Stimulated activated memory B cell treated with anti-CD40 and anti-IgM and Interleukin-4, amounts not matched to agents 10 μg/mL and 1 μg/mL and 100 μg/mL, for 72 hours (primary cell): ENCODE data around the gene ZNF615.
"Not testable (repeated sequence)": the region's sequence is repeated elsewhere in the genome, so short reads cannot be mapped to it uniquely, and the experiment has no call there.

Source experiments
- ATAC-seq: fragments of 150-1000 bp; cut with Tn5 transposase; 2 replicates; pipeline ENCODE4 v1.10.0; 2021
- H3K27ac Mint-ChIP-seq: one replicate; pipeline ENCODE4 v1.8.0; 2022; ENCODE audit warnings: mild to moderate bottlenecking, mixed read lengths
- H3K27me3 Mint-ChIP-seq: one replicate; pipeline ENCODE4 v1.8.0; 2022; ENCODE audit warnings: mixed read lengths
- H3K36me3 Mint-ChIP-seq: one replicate; pipeline ENCODE4 v1.8.0; 2022; ENCODE audit warnings: mixed read lengths
- H3K4me1 Mint-ChIP-seq: one replicate; pipeline ENCODE4 v1.8.0; 2022; ENCODE audit warnings: mixed read lengths
- H3K4me3 Mint-ChIP-seq: one replicate; pipeline ENCODE4 v1.8.0; 2022; ENCODE audit warnings: mild to moderate bottlenecking, moderate library complexity, mixed read lengths
- H3K9me3 Mint-ChIP-seq: one replicate; pipeline ENCODE4 v1.8.0; 2022; ENCODE audit warnings: mixed read lengths

The ZNF615 gene

DNA sequence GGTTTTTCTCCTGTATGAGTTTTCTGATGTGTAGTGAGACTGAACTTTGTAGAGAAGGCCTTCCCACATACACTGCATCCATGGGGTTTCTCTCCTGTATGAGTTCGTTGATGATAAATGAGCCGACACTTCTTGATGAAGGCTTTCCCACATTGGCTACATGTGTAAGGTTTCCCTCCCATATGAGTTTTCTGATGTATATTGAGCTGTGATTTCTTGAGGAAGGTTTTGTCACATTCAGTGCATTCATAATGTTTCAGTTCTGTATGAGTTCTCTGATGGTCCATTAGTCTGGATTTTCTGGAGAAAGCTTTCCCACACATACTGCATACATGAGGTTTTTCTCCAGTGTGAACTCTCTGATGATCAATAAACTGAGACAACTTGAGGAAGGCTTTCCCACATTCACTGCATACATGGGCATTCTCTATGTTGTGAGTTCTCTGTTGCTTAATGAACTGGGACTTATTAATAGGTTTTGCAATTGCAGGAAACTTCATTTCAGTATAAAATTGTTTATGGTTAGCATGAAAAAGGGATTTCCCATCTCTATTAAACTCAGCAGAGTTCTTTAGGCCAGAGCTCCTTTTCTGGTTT is 13.9 kb downstream of the ZNF615 start:
- Mint-ChIP-seq H3K4me1 (no peaks in the 10 kb centered on the region), H3K27me3 (no peaks in the 10 kb centered on the region), H3K36me3 (peaks cover 83% of the 10 kb centered on the region), H3K9me3 (peaks cover 37% of the 10 kb centered on the region), H3K4me3 (no peak overlapping the region), H3K27ac (no peak overlapping the region)
- no peak for ATAC-seq

DNA sequence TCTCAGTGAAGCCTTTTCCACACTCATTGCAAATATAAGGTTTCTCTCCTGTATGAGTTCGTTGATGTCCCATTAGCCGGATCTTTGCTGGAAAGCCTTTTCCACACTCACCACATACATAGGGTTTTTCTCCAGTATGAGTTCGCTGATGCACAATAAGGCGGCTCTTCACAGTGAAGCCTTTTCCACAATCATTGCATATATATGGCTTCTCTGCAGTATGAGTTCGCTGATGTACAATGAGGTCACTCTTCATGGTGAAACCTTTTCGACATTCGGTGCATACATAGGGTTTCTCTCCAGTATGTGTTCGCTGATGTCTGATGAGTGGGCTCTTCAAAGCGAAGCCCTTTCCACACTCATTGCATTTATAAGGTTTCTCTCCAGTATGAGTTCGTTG is 14.6 kb downstream of the ZNF615 start:
- Mint-ChIP-seq H3K27ac (no peak overlapping the region), H3K27me3 (no peaks in the 10 kb centered on the region), H3K4me3 (no peak overlapping the region), H3K9me3 (peaks cover 42% of the 10 kb centered on the region), H3K36me3 (peaks cover 83% of the 10 kb centered on the region), H3K4me1 (no peaks in the 10 kb centered on the region)
- ATAC-seq = no peak

DNA sequence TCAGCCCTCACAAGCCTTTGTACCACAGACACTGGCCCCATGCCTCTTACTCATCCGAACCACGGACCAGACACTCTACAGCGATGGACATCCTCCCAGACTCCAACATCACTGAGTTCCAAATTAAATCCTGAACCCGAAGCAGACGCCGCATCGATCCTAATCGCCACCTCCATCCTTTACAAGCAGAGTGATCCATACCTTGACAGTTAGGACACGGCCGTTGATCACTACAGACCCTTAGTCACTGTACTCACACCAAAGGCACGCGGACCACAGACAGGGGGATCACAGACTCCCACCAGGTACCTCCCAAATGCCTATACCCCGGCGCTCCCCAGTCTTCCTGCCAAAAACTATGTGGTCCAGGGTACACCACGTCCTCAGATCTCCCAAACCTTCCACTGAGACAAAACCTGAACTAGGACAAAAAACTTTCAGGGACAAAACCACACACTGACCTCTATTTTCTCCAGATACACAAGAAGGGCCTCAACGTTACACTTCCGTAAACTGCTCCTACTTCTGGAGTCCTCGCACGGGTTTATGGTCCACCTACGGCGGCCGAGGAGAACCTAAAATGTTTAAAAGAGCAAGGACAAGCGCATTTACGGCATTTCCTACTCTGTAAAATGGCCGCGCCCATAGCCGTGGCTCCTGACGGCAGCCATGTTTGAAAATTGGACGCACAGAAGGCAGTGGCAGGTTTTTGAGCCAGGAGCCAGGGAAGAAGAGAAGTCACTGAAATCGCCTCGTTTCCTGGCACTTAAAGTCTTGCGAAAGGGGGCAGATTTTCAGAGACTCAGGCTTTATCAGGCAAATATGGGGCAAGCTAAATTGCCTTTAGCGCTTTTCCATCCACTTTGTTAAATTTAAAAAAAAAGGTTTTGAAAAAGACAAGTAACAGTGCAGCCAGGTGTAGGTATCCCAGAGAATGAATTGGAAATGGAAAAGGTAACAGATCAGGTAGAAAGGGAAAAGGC is 21.4 kb downstream of the ZNF615 start, which contains the start of gene ZNF350:
ZNF350 (minus strand) TSS at position 532 of the 983 bp plus-strand sequence. CDS start 12,480 bp downstream, outside the sequence.
- Mint-ChIP-seq H3K27ac (peak within 1 kb of the TSS; percentile 95), H3K4me3 (peak within 1 kb of the TSS; percentile 94), H3K27me3 (no peaks in the 10 kb centered on the region), H3K36me3 (peaks cover 68% of the 10 kb centered on the region), H3K4me1 (peaks cover 9% of the 10 kb centered on the region), H3K9me3 (peaks cover 24% of the 10 kb centered on the region)
- peak; percentile 99 for ATAC-seq

DNA sequence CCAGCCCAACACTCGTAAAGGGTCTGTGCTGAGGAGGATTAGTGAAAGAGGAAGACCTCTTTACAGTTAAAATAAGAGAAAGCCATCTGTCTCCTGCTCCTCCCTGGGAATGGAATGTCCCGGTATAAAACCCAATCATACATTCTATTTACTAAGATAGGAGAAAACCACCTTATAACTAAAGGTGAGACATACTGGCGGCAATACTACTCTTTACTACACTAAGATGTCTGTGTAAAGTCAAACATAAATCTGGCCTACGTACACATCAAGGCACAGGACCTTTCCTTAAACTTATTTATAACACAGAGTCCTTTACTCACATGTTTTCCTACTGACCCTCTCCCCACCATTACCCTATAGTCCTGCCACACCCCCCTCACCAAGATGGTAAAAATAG is 24.6 kb downstream of the ZNF615 start:
- H3K4me3 Mint-ChIP-seq = no peak overlapping the region

DNA sequence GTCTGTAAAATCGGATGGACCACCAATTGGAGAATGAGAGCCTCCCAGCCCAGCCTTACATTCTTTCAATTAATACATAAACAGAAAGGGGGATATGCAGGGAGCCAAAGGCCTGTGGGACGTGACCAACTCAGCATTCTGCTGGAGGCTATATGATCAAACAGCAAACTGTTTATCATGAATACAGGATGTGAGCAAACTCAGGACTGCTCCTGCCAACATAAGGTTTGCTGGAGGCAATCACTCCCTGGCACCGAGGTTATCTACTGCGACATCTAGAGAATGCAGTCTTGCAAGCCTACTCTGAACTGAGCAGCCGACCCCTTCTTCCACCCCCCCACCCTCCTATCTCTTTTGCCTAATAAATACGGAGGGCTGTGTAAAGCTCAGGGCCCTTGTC is 27.1 kb downstream of the ZNF615 start:
- not testable (repeated sequence) for ATAC-seq, H3K4me1 Mint-ChIP-seq, H3K27ac Mint-ChIP-seq, H3K27me3 Mint-ChIP-seq, H3K4me3 Mint-ChIP-seq
- H3K36me3 Mint-ChIP-seq = peaks cover 82% of the 10 kb centered on the region
- peaks cover 36% of the 10 kb centered on the region for H3K9me3 Mint-ChIP-seq

More for the DNA sequence above, 24.6 kb downstream of the ZNF615 start:
- H3K4me1 Mint-ChIP-seq = peaks cover 9% of the 10 kb centered on the region
- H3K9me3 Mint-ChIP-seq = peaks cover 27% of the 10 kb centered on the region
- H3K27ac Mint-ChIP-seq = no peak overlapping the region
- H3K36me3 Mint-ChIP-seq = peaks cover 76% of the 10 kb centered on the region
- H3K27me3 Mint-ChIP-seq = no peaks in the 10 kb centered on the region
- no peak for ATAC-seq

DNA sequence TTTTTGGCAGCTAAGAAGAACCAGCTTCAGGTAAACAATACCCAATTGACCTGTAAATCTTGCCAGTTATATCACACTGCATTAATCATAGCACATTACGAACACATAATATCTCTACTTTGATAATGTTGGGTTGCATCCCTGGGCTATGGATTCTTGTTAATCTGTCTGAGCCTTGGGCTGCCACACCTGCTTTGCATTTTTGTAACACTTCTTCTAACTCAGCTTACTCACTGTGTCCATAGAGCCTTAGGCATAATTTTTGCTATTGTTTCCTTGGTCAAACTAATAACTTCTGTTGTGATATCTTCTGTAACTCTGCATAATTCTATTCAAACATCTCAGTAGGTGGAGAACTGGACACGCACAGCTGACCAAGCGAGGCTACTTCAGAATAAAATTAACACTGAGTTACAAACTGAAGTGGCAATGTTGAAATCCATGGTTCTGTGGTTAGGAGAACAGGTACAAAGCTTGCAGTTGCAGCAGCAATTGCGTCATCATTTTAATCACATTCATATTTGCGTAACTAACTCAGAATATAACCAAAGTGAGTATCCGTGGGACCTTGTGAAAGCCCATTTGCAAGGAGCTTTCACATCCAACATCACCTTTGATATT is 27.8 kb downstream of the ZNF615 start:
- Mint-ChIP-seq H3K27me3 (no peaks in the 10 kb centered on the region), H3K9me3 (peaks cover 36% of the 10 kb centered on the region)

DNA sequence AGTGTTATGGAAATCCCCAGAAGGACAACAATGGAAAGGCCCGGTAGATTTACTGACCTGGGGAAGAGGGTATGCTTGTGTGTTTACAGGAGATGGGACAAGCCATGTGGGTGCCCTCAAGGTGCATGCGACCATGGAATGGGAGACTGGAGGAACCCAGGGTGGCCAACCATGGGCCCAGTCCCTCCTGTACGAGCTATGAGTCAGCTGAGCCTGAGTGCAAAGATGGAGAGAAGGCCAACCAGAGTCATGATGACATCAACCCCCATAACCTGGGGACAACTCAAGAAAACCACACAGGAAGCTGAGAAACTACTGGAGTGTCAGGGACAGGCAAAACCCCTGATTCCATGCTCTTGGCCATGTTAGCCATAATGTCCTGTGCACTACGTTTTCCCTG is 29.1 kb downstream of the ZNF615 start:
- Mint-ChIP-seq H3K27ac (no peak overlapping the region), H3K4me1 (no peaks in the 10 kb centered on the region), H3K4me3 (no peak overlapping the region), H3K36me3 (peaks cover 93% of the 10 kb centered on the region), H3K27me3 (no peaks in the 10 kb centered on the region), H3K9me3 (peaks cover 36% of the 10 kb centered on the region)
- ATAC-seq = no peak

More for the DNA sequence above, 27.8 kb downstream of the ZNF615 start:
- H3K27ac Mint-ChIP-seq = no peak overlapping the region
- no peaks in the 10 kb centered on the region for H3K4me1 Mint-ChIP-seq
- ATAC-seq = no peak
- no peak overlapping the region for H3K4me3 Mint-ChIP-seq
- H3K36me3 Mint-ChIP-seq = peaks cover 85% of the 10 kb centered on the region

DNA sequence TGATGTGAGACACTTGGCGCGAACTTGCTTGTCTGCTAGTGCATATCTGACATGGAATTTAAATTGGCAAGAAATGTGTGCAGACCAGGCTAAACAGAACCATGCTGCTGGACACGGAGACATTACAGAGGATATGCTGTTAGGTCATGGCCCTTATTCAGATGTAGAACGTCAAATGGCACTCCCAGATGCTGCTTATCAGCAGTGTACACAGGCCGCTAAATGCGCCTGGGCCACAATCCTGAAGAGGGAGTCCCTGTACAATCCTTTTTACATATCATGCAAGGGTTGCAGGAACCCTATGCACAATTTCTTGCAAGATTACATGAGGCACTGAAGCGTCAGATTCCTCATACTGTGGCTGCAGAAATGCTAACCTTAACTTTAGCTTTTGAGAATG is 30.7 kb downstream of the ZNF615 start:
- H3K27ac Mint-ChIP-seq = no peak overlapping the region
- H3K27me3 Mint-ChIP-seq = no peaks in the 10 kb centered on the region
- H3K36me3 Mint-ChIP-seq = peaks cover 93% of the 10 kb centered on the region
- H3K4me3 Mint-ChIP-seq = no peak overlapping the region
- no peak for ATAC-seq
- H3K4me1 Mint-ChIP-seq = no peaks in the 10 kb centered on the region
- peaks cover 32% of the 10 kb centered on the region for H3K9me3 Mint-ChIP-seq

DNA sequence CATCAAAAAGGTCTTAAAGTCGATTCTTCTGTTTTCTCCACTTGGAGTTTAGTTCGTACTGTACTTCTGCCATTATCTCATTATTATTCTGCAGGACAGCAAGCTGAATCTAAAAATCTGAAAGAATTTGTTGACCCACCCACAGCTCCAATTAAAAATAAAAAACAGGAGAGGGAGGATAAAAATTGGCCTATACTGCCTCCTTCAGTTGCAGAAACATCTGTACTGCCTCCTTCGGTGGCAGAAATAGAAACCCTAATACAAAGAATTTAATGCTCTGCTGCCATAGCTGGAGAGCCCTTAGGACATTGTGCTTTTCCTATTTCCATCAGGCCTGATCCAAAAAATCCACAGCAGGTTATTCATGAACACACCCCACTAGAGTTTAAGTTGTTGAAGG is 31.2 kb downstream of the ZNF615 start:
- Mint-ChIP-seq H3K9me3 (peaks cover 33% of the 10 kb centered on the region), H3K36me3 (peaks cover 93% of the 10 kb centered on the region), H3K27ac (no peak overlapping the region), H3K4me3 (no peak overlapping the region), H3K4me1 (no peaks in the 10 kb centered on the region), H3K27me3 (no peaks in the 10 kb centered on the region)
- ATAC-seq = no peak

DNA sequence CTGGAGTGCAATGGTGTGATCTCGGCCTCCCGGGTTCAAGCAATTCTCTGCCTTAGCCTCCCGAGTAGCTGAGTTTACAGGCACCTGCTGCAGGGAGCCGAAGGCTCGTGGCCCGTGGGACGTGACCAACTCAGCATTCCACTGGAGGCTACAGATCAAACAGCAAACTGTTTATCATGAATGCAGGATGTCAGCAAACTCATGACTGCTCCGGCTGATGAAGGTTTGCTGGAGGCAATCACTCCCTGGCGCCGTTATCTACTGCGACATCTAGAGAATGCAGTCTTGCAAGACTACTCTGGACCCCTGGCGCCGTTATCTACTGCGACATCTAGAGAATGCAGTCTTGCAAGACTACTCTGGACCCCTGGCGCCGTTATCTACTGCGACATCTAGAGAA is 32.2 kb downstream of the ZNF615 start:
- not testable (repeated sequence) for H3K27me3 Mint-ChIP-seq, H3K4me1 Mint-ChIP-seq, H3K27ac Mint-ChIP-seq, H3K4me3 Mint-ChIP-seq, ATAC-seq
- Mint-ChIP-seq H3K36me3 (peaks cover 93% of the 10 kb centered on the region), H3K9me3 (peaks cover 31% of the 10 kb centered on the region)

DNA sequence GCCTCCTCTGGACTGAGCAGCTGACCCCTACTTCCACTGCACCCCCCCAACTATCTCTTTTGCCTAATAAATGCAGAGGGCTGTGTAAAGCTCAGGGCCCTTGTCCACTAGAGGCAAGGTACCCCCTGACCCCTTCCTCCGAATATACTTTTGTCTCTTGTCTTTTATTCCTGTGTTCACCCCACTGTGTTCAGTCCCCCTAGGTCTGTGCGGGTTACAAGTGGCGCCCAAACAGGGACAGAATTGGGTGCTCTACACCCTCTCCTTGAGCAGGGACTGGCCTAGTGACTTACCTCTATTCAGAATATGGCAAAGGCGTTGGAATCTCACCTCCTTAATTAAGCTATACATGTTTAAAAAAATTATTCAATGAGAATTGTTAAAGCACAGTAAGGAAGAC is 36.4 kb downstream of the ZNF615 start:
- H3K4me1 Mint-ChIP-seq = no peaks in the 10 kb centered on the region
- no peak overlapping the region for H3K27ac Mint-ChIP-seq
- no peak for ATAC-seq
- H3K9me3 Mint-ChIP-seq = peaks cover 29% of the 10 kb centered on the region
- no peak overlapping the region for H3K4me3 Mint-ChIP-seq
- H3K27me3 Mint-ChIP-seq = no peaks in the 10 kb centered on the region
- peaks cover 93% of the 10 kb centered on the region for H3K36me3 Mint-ChIP-seq

DNA sequence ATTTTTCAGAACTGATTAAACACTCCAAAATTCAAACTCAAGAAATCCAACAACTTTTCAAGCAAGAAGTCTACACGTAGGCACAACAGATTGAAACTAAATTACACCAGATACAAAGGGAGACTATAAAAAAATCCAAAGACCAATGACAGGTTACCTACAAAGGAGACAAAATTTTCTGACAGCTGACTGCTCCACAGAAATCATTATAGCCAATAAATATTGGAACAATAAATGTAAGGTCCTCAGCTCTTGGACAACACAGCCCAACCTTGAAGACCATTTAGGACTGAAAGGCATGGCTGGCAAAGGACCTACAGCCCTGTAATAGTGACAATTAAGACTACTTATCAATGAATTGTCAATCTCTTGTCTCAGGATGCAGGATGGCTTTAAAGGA is 37.3 kb downstream of the ZNF615 start:
- Mint-ChIP-seq H3K36me3 (peaks cover 94% of the 10 kb centered on the region), H3K4me3 (no peak overlapping the region), H3K27ac (no peak overlapping the region), H3K27me3 (no peaks in the 10 kb centered on the region), H3K4me1 (no peaks in the 10 kb centered on the region), H3K9me3 (peaks cover 25% of the 10 kb centered on the region)
- ATAC-seq = no peak

DNA sequence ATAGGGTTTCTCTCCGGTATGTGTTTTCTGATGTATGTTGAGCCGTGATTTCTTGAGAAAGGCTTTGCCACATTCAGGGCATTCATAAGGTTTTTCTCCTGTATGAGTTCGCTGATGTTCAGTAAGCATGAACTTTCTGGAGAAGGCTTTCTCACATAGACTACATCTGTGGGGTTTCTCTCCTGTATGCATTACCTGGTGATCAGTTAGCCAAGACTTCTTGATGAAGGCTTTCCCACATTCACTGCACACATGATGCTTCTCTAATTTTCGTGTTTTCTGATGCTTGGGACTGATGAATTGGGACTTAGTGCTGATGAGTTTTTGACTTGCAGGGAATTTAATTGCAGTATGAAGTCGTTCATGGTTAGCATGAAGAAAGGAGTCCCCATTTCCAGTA is 42.4 kb downstream of the ZNF615 start:
- no peaks in the 10 kb centered on the region for H3K27me3 Mint-ChIP-seq
- peaks cover 39% of the 10 kb centered on the region for H3K9me3 Mint-ChIP-seq
- H3K4me3 Mint-ChIP-seq = no peak overlapping the region
- peaks cover 94% of the 10 kb centered on the region for H3K36me3 Mint-ChIP-seq
- no peak for ATAC-seq
- H3K4me1 Mint-ChIP-seq = no peaks in the 10 kb centered on the region
- H3K27ac Mint-ChIP-seq = no peak overlapping the region

DNA sequence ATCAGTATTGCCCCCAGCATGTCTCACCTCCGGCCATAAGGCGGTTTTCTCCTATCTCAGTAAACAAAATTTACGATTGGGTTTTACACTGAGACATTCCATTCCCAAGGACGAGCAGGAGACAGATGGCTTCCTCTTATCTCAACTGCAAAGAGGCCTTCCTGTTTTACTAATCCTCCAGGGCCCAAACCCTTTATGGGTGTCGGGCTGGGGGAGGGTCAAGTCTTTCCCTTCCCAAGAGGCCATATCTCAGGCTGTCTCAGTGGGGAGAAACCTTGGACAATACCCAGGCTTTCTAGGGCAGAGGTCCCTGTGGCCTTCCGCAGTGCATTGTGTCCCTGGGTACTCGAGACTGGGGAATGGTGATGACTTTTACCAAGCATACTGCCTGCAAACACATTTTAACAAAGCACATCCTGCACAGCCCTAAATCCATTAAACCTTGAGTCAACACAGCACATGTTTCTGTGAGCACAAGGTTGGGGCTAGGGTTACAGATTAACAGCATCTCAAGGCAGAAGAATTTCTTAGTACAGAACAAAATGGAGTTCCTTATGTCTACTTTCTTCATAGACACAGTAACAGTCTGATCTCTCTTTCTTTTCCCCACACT is 47.3 kb downstream of the ZNF615 start:
- not testable (repeated sequence) for H3K27ac Mint-ChIP-seq, H3K27me3 Mint-ChIP-seq, H3K4me3 Mint-ChIP-seq, ATAC-seq, H3K4me1 Mint-ChIP-seq
- Mint-ChIP-seq H3K36me3 (peaks cover 72% of the 10 kb centered on the region), H3K9me3 (peaks cover 46% of the 10 kb centered on the region)

DNA sequence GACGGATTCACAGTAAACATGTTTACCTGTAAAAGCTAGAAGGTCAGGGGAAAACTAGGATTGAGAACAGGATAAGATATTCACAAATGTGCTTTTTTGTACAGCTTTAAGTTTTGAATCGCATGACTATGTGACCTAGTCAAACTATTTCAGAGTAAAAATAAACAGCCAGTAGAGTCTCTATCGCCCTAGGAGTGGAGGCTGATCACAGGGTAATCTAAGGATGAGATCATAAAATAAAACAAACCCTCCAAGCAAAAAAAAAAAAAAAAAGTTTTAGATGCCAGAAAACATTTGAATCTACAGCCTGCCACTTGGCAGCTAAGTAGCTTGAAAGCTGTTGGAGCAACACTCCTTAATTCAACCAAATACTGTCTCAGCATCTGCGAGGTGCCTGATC is 48.2 kb downstream of the ZNF615 start:
- Mint-ChIP-seq H3K27me3 (no peaks in the 10 kb centered on the region), H3K36me3 (peaks cover 63% of the 10 kb centered on the region), H3K27ac (no peak overlapping the region), H3K9me3 (peaks cover 38% of the 10 kb centered on the region), H3K4me1 (no peaks in the 10 kb centered on the region), H3K4me3 (no peak overlapping the region)
- no peak for ATAC-seq
